Activated T-helper 1 cell treated with anti-CD3 and anti-CD28 coated beads, Interleukin-12 subunit alpha, Interleukin-12 subunit beta, Interleukin-2, Interleukin-4 antibody, amounts not matched to agents 30 ng/mL and 10 ng/mL and 1 ng/mL, durations not matched to agents 14 hours and 24 hours and 36 hours (primary cell): ENCODE results near the gene GABRD. TPM values are rescaled to one million over a fixed set of nuclear protein-coding genes. Genes with fewer than 3 reads are reported as not detected.

Experiments used
- DNase-seq: peaks from one replicate; pipeline ENCODE4 v3.0.0; 2021; ENCODE audit warnings: low spot score
- H3K27ac Mint-ChIP-seq: one replicate; pipeline ENCODE4 v1.8.0; 2021; ENCODE audit warnings: mild to moderate bottlenecking, mixed read lengths
- H3K27me3 Mint-ChIP-seq: one replicate; pipeline ENCODE4 v1.8.0; 2022; ENCODE audit warnings: mild to moderate bottlenecking, moderate library complexity, mixed read lengths; ENCODE audit not compliant: insufficient read depth
- H3K36me3 Mint-ChIP-seq: one replicate; pipeline ENCODE4 v1.8.0; 2021; ENCODE audit warnings: low read depth, mixed read lengths
- H3K4me1 Mint-ChIP-seq: one replicate; pipeline ENCODE4 v1.8.0; 2021; ENCODE audit warnings: low read depth, mixed read lengths
- H3K4me3 Mint-ChIP-seq: one replicate; pipeline ENCODE4 v1.8.0; 2021; ENCODE audit warnings: mild to moderate bottlenecking, moderate library complexity, mixed read lengths
- H3K9me3 Mint-ChIP-seq: one replicate; pipeline ENCODE4 v1.8.0; 2021; ENCODE audit warnings: mixed read lengths
- intact Hi-C: fragments of 100-400 bp; cut with micrococcal nuclease; formaldehyde crosslinking; loops from one replicate; pipeline ENCODE4 v1.15.1; 2024
- total RNA-seq: library from RNA; stranded (reverse); gene quantifications from 2 replicates; pipeline ENCODE4 v1.2.3, GENCODE V29; 2022

GABRD gene
- total RNA-seq, 1 donor from 2014 or later: 0.26 TPM

DNA sequence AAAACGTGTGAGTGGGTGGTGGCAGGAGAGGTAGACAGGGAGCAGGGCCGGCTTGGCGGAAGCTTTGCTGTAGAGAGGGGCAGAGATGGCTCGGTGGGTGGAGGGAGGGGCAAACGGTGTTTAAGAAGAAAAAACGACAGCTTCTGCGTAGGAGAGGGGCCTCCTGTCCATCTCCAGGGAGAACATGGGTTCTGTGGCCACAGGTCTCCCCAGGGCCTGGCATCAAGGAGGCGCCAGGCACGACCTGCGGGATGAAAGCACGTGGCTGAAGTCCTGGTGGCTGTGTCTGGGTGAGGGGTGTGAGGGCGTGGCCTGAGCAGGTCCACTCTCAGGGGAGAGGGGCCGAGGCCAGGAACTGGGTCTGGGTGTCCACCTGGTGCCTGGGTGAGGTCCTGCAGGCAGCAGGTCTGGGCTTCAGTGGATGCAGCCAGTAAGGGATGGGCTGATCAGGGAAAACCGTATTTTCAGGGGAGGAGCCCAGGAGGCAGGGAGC, 30.1 kb downstream of the GABRD start:
- Mint-ChIP-seq H3K36me3 (no peaks in the 10 kb centered on the region), H3K9me3 (no peaks in the 10 kb centered on the region), H3K27ac (peak overlapping the region; percentile 31), H3K4me3 (peak overlapping the region; percentile 69), H3K4me1 (peaks cover 8% of the 10 kb centered on the region), H3K27me3 (peaks cover 48% of the 10 kb centered on the region)
- DNase-seq: no peak
- intact Hi-C loops: loop anchor here (5.0 kb wide), 1 partner anchor 107 kb away; no protein-coding TSS in a partner anchor

DNA sequence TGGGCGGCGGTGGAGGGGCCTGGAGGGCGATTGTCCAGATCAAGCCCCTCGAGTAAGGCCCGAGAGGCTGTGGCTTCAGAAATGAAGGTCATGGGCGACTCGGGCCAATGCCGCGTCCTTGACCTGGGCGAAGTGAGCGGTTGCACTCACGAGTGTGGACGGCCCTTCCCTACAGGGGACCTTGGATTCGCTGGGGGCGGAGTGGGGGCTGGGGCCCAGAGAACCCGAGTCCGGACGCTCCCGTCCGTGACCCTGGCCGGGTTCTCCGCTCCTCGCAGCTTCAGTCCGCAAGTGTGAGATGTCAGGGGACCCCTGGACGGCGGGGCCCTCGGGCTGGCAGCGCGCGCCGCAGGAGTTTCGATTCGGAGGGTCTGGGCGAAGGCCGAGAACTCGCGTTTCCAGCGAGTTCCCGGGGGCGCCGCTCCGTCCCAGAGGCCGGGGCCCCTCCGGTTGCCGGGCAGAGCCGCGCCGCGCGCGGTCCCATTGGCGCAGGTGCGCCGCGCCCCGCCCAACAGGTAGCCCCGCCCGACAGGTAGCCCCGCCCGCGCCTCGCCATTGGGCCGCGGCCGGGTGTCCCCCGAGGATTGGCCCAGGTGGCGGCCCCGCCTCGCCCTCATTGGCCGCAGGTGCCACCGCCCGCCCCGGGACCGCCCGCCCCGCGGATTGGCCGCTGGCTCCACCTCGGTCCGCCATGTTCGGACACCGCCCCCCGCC, 30.7 kb downstream of the GABRD start, which contains the start of gene PRKCZ:
Gene PRKCZ, plus strand, starts transcription at position 694 of the 714 bp plus-strand sequence. CDS start 220 bp downstream, outside the sequence.
- Mint-ChIP-seq H3K27ac (no peak within 1 kb of the TSS), H3K4me1 (peaks cover 8% of the 10 kb centered on the region), H3K27me3 (peaks cover 48% of the 10 kb centered on the region), H3K36me3 (no peaks in the 10 kb centered on the region), H3K4me3 (peak within 1 kb of the TSS; percentile 69), H3K9me3 (no peaks in the 10 kb centered on the region)
- intact Hi-C loops: loop anchor here (5.0 kb wide), 1 partner anchor 108 kb away; no protein-coding TSS in a partner anchor
- peak; percentile 75 for DNase-seq

GRCh38 chr1:2050461-2050792, 31.3 kb downstream of the GABRD start:
- Mint-ChIP-seq H3K9me3 (no peaks in the 10 kb centered on the region), H3K4me1 (peaks cover 8% of the 10 kb centered on the region), H3K4me3 (no peak overlapping the region), H3K27me3 (peaks cover 44% of the 10 kb centered on the region), H3K27ac (no peak overlapping the region), H3K36me3 (no peaks in the 10 kb centered on the region)
- intact Hi-C loops: no loop called here
- DNase-seq: no peak

DNA sequence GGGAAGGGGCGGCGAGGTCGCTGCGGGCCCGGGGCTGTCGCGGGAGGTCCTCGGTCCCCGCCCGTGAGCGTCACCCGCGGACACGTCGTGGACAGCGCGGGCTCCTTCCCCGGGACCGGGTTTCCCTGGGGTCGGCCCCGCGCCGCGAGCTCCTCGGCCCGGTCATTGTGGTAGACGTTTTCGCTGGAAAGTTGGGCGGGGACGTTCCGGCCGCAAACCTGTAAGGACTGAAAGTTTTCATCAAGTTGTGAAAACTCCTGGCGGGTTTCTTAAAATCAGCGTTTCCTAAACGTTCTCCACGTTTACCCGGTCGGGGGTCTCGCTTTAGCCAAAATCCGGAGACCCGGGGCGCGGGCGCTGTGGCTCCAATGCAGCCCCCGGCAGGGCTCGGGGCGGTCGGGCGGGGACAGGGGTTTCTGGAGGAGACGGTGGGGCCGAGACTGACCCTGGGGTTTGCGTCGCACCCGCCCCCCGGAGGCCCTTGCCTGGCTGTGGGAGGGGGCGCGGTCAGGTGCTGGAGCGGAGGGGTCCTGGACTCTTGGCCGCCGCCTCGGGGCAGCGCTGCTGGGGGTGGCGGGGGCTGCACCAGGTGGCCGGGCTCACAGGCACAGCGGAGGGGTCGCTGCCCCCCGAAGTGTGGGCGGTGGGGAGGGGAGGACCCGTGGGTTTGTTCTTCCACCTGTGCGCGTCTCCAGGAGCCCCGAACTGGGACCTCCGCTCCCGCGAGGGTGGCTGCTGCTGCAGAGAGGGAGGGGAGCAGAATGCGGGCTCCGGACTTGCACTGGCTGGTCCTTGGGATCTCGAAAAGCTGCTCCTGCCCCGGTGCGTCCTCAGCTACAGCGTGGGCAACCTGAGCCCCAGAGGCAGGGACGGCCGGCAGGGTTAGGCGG, 31.9 kb downstream of the GABRD start:
- intact Hi-C loops: no loop called here
- Mint-ChIP-seq H3K4me1 (peaks cover 8% of the 10 kb centered on the region), H3K27ac (no peak overlapping the region), H3K36me3 (no peaks in the 10 kb centered on the region), H3K4me3 (peak overlapping the region; percentile 53), H3K27me3 (peaks cover 38% of the 10 kb centered on the region), H3K9me3 (no peaks in the 10 kb centered on the region)
- DNase-seq: no peak

DNA sequence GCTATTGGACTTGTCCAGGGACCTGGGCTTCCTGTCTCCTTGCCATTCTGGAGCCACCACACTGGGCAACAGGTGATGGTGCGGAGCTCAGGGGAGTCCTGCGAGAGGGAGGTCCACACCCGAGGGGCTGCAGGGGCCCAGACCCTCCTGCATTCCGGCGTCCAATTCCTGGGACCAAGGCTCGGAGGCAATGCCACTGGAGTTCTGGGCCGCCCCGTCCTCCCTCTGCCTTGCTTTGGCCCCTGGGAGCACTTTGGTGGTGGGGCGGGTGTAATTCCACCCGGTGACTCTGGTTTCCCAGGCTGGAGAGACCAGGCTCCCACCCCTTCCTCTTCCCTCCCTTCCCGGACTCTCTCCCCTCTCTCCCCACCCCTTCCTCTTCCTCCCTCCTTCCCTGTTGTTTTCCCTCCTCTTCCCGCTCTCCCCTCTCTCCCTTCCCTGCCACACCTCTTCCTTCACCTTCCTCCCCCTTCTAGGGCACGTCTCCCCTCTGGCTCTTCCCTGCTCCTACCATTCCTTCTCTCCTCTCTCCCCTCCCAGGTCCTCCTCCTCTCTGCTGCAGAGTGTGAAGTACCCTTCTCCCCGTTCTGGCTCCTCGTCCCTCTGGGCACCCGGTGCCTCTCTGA, 33.0 kb downstream of the GABRD start:
- Mint-ChIP-seq H3K9me3 (no peaks in the 10 kb centered on the region), H3K4me1 (peaks cover 8% of the 10 kb centered on the region), H3K36me3 (no peaks in the 10 kb centered on the region), H3K27ac (peak overlapping the region; percentile 44), H3K4me3 (peak overlapping the region; percentile 53), H3K27me3 (peaks cover 34% of the 10 kb centered on the region)
- no peak for DNase-seq
- intact Hi-C loops: no loop called here

- H3K4me3 Mint-ChIP-seq: peak overlapping the region; percentile 47
Observed at GRCh38 chr1:2052756-2053155, 33.6 kb downstream of the GABRD start.

DNA sequence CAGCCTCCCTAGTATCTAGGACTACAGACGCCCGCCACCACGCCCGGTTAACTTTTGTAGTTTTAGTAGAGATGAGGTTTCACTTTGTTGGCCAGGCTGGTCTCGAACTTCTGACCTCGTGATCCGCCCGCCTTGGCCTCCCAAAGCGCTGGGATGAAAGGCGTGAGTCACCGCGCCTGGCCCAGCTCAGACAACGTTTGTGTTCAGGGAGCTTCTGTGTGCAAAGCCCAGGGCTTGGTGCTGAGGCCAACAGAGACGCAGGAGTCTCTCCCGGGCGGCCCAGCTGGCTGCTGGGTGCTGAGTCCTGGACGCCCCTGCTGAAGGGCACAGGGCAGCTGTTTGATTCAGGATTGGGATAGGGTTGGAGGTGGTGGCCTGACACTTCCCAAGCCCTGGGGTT, 34.1 kb downstream of the GABRD start:
- H3K4me3 Mint-ChIP-seq: no peak overlapping the region
- H3K4me1 Mint-ChIP-seq: peaks cover 8% of the 10 kb centered on the region
- H3K36me3 Mint-ChIP-seq: no peaks in the 10 kb centered on the region
- no peak overlapping the region for H3K27ac Mint-ChIP-seq
- H3K9me3 Mint-ChIP-seq: no peaks in the 10 kb centered on the region
- H3K27me3 Mint-ChIP-seq: peaks cover 32% of the 10 kb centered on the region
- DNase-seq: no peak
- intact Hi-C loops: no loop called here

More at GRCh38 chr1:2052756-2053155, 33.6 kb downstream of the GABRD start:
- no peak for DNase-seq
- no peaks in the 10 kb centered on the region for H3K36me3 Mint-ChIP-seq
- H3K9me3 Mint-ChIP-seq: no peaks in the 10 kb centered on the region
- peak overlapping the region; percentile 44 for H3K27ac Mint-ChIP-seq
- H3K4me1 Mint-ChIP-seq: peaks cover 8% of the 10 kb centered on the region
- H3K27me3 Mint-ChIP-seq: peaks cover 34% of the 10 kb centered on the region
- intact Hi-C loops: no loop called here

- Mint-ChIP-seq H3K27me3 (peaks cover 26% of the 10 kb centered on the region), H3K36me3 (no peaks in the 10 kb centered on the region), H3K4me3 (no peak overlapping the region), H3K4me1 (peaks cover 7% of the 10 kb centered on the region), H3K9me3 (no peaks in the 10 kb centered on the region), H3K27ac (no peak overlapping the region)
- DNase-seq: no peak
- intact Hi-C loops: no loop called here
Observed at GRCh38 chr1:2053784-2054376, 34.7 kb downstream of the GABRD start.

GRCh38 chr1:2054560-2054959, 35.4 kb downstream of the GABRD start:
- Mint-ChIP-seq H3K27me3 (peaks cover 19% of the 10 kb centered on the region), H3K27ac (no peak overlapping the region), H3K36me3 (no peaks in the 10 kb centered on the region), H3K4me3 (no peak overlapping the region), H3K9me3 (no peaks in the 10 kb centered on the region), H3K4me1 (peaks cover under 1% of the 10 kb centered on the region)
- intact Hi-C loops: no loop called here
- DNase-seq: no peak

DNA sequence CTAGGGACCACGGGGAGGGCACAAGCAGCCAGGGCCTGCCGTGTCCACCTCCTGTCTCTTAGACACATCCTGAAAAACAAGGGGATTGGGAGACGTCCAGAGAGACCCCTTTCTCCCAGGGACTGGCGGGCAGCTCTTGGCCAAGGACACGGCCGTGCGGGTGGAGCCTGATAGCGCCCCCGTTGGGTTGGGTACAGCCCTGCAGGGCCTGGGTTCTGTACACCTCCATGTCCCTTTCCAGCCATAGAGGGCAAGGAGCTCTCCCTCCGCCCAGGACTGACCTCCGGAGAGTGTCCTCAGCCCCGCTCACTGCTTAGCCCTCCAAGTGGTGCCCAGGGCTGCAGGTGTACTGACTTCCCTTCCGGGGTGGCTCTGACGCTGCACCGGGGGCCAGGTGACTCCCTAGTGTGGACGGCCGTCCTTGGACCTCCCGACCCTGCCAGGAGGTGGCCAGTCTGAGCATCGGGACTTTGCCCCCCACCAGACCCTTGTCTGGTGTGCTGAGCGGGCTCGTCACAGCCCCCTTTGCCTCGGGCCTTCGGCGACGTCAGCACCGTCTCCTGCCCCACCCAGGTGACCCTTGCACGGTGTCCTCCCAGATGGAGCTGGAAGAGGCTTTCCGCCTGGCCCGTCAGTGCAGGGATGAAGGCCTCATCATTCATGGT, 36.9 kb downstream of the GABRD start:
- no peak overlapping the region for H3K4me3 Mint-ChIP-seq
- H3K4me1 Mint-ChIP-seq: no peaks in the 10 kb centered on the region
- H3K36me3 Mint-ChIP-seq: no peaks in the 10 kb centered on the region
- H3K27ac Mint-ChIP-seq: no peak overlapping the region
- no peaks in the 10 kb centered on the region for H3K9me3 Mint-ChIP-seq
- peaks cover 16% of the 10 kb centered on the region for H3K27me3 Mint-ChIP-seq
- intact Hi-C loops: no loop called here
- no peak for DNase-seq

- H3K4me1 Mint-ChIP-seq: no peaks in the 10 kb centered on the region
- H3K4me3 Mint-ChIP-seq: no peak overlapping the region
- no peaks in the 10 kb centered on the region for H3K9me3 Mint-ChIP-seq
- no peaks in the 10 kb centered on the region for H3K36me3 Mint-ChIP-seq
- H3K27me3 Mint-ChIP-seq: peaks cover 10% of the 10 kb centered on the region
- no peak for DNase-seq
- no peak overlapping the region for H3K27ac Mint-ChIP-seq
- intact Hi-C loops: no loop called here
Observed at GRCh38 chr1:2056955-2057590, 37.9 kb downstream of the GABRD start.
